Astrocyte of the cerebellum (primary cell): ENCODE data around the gene SCARB1.

ENCODE experiments used
- DNase-seq: peaks from one replicate; pipeline ENCODE4 v3.0.0-alpha.2; 2011; ENCODE audit warnings: low read depth
- H3K4me3 ChIP-seq: 2 replicates; pipeline ENCODE4 v1.5.1; 2011; ENCODE audit warnings: mild to moderate bottlenecking, low read depth, low read length, moderate library complexity
- CTCF ChIP-seq: IDR thresholded peaks from 2 replicates; pipeline ENCODE4 v1.5.1; 2012; ENCODE audit warnings: low read length, low read depth, moderate library complexity, mild to moderate bottlenecking; ENCODE audit errors: missing control alignments
- in situ Hi-C: cut with HindIII; loops from 2 replicates; pipeline ENCODE4 v1.10.0; 2017; ENCODE audit warnings: low sequenced_read_pairs

The SCARB1 gene

GRCh38 chr12:124847113-124848074 is 16.3 kb downstream of the SCARB1 start:
- no peak overlapping the region for H3K4me3 ChIP-seq

GRCh38 chr12:124844411-124845397 is 19.0 kb downstream of the SCARB1 start:
- in situ Hi-C loops, result no loop called here
- DNase-seq, result no peak
- no peak overlapping the region for H3K4me3 ChIP-seq
- TF ChIP-seq CTCF, result no peak

More at GRCh38 chr12:124847113-124848074, 16.3 kb downstream of the SCARB1 start:
- TF ChIP-seq CTCF, result no peak
- in situ Hi-C loops, result no loop called here
- no peak for DNase-seq

- no peak for DNase-seq
- no peak overlapping the region for H3K4me3 ChIP-seq
- in situ Hi-C loops, result no loop called here
- no peak for TF ChIP-seq CTCF
Measured at GRCh38 chr12:124842800-124843510, 20.7 kb downstream of the SCARB1 start.

GRCh38 chr12:124842073-124842749 is 21.5 kb downstream of the SCARB1 start:
- no peak for TF ChIP-seq CTCF
- no peak overlapping the region for H3K4me3 ChIP-seq
- DNase-seq, result no peak
- in situ Hi-C loops, result no loop called here

- no peak overlapping the region for H3K4me3 ChIP-seq
- no peak for DNase-seq
- TF ChIP-seq CTCF, result no peak
- in situ Hi-C loops, result no loop called here
Measured at GRCh38 chr12:124841558-124841945, 22.1 kb downstream of the SCARB1 start.
